Panc1 (cell line): ENCODE data around the gene FGFBP1.

Experiments
- CTCF ChIP-seq: fragments of 450-650 bp; IDR thresholded peaks from 2 replicates; pipeline ENCODE4 v1.5.1; 2017; ENCODE audit warnings: mild to moderate bottlenecking
- POLR2AphosphoS5 ChIP-seq: IDR thresholded peaks from 2 replicates; pipeline ENCODE4 v1.6.1; 2012; ENCODE audit warnings: mild to moderate bottlenecking, low read depth, low read length, moderate library complexity
- REST ChIP-seq, 2 experiments: IDR thresholded peaks; 2 replicates each; pipeline ENCODE4 v1.6.1; 2011 to 2012; ENCODE audit warnings: low read depth in 2 of 2, control low read depth in 1 of 2, low read length in 1 of 2, mild to moderate bottlenecking in 1 of 2, moderate library complexity in 1 of 2; ENCODE audit not compliant: insufficient read depth in 1 of 2
- TCF7L2 ChIP-seq: IDR thresholded peaks from 2 replicates; pipeline ENCODE4 v1.6.1; 2011; ENCODE audit warnings: mild to moderate bottlenecking, low read depth, low read length, inconsistent platforms

GRCh38 chr4:15971068-15971801, 32.7 kb upstream of the FGFBP1 start:
- TF ChIP-seq POLR2AphosphoS5 (no peak), CTCF (no peak), REST (IDR thresholded peaks at IDR 0.05; ENCODE audit: insufficient read depth in 1 of 2, low read depth in 2 of 2, low read length in 1 of 2) (no peak), TCF7L2 (no peak)
